ENCODE measurements around the gene PSMD9. TPM values are rescaled to one million over a fixed set of nuclear protein-coding genes. Genes with fewer than 3 reads are reported as not detected.

PSMD9 gene
- total RNA-seq, 2 donors from 2014 or later: 41.4 to 50.9 TPM

- Histone ChIP-seq H3K4me1 (ENCODE audit: control insufficient read depth, insufficient read depth, low read length) (no peaks in the 10 kb centered on the region), H3K27ac (ENCODE audit: low read depth, low read length) (no peak overlapping the region), H3K9ac (ENCODE audit: extremely low read depth, low read length, poor library complexity, severe bottlenecking) (peak overlapping the region; percentile 78), H3K4me3 (ENCODE audit: low read length) (peak overlapping the region; percentile 77), H3K36me3 (ENCODE audit: control insufficient read depth, insufficient read depth, low read length) (peaks cover 35% of the 10 kb centered on the region), H3K9me3 (ENCODE audit: control insufficient read depth, low read length) (no peaks in the 10 kb centered on the region), H3K27me3 (ENCODE audit: control insufficient read depth, insufficient read depth, low read length, poor library complexity, severe bottlenecking) (no peaks in the 10 kb centered on the region)
- Mint-ChIP-seq H3K4me1 (peaks cover 2% of the 10 kb centered on the region), H3K4me3 (peak overlapping the region; percentile 55), H3K27me3 (ENCODE audit: insufficient read depth) (no peaks in the 10 kb centered on the region), H3K36me3 (ENCODE audit: low read depth) (peaks cover 18% of the 10 kb centered on the region), H3K27ac (no peak overlapping the region), H3K9me3 (no peaks in the 10 kb centered on the region)
- no peak for DNase-seq
- TF ChIP-seq CTCF (conservative IDR thresholded peaks at IDR 0.05): no peak
- 24 to 43% methylated on average over 11 to 22 of the region's 22 CpGs for WGBS, 2 experiments (ENCODE audit: insufficient coverage in 1 of 2, insufficient read length in 1 of 2)
These were observed 30.1 kb downstream of the PSMD9 start for GRCh38 chr12:121918679-121919038.

- 77 to 95% methylated on average over 2 of the region's 2 CpGs for WGBS, 2 experiments (ENCODE audit: insufficient coverage in 1 of 2, insufficient read length in 1 of 2)
- Mint-ChIP-seq H3K9me3 (no peaks in the 10 kb centered on the region), H3K4me1 (peaks cover 11% of the 10 kb centered on the region), H3K36me3 (ENCODE audit: low read depth) (peaks cover 12% of the 10 kb centered on the region), H3K27me3 (ENCODE audit: insufficient read depth) (no peaks in the 10 kb centered on the region), H3K4me3 (no peak overlapping the region), H3K27ac (no peak overlapping the region)
- peaks cover 20% of the 10 kb centered on the region for H3K36me3 ChIP-seq (ENCODE audit: control insufficient read depth, insufficient read depth, low read length)
- H3K27ac ChIP-seq (ENCODE audit: low read depth, low read length): no peak overlapping the region
- no peaks in the 10 kb centered on the region for H3K4me1 ChIP-seq (ENCODE audit: control insufficient read depth, insufficient read depth, low read length)
- no peak for TF ChIP-seq CTCF (conservative IDR thresholded peaks at IDR 0.05)
- DNase-seq: no peak
- H3K9me3 ChIP-seq (ENCODE audit: control insufficient read depth, low read length): no peaks in the 10 kb centered on the region
- H3K27me3 ChIP-seq (ENCODE audit: control insufficient read depth, insufficient read depth, low read length, poor library complexity, severe bottlenecking): no peaks in the 10 kb centered on the region
- H3K4me3 ChIP-seq (ENCODE audit: low read length): no peak overlapping the region
- no peak overlapping the region for H3K9ac ChIP-seq (ENCODE audit: extremely low read depth, low read length, poor library complexity, severe bottlenecking)
These were observed 32.5 kb downstream of the PSMD9 start for GRCh38 chr12:121921066-121921465.

- no peaks in the 10 kb centered on the region for H3K9me3 Mint-ChIP-seq
- peak; percentile 60 for DNase-seq
- Histone ChIP-seq H3K4me1 (ENCODE audit: control insufficient read depth, insufficient read depth, low read length) (no peaks in the 10 kb centered on the region), H3K36me3 (ENCODE audit: control insufficient read depth, insufficient read depth, low read length) (no peaks in the 10 kb centered on the region), H3K9me3 (ENCODE audit: control insufficient read depth, low read length) (no peaks in the 10 kb centered on the region), H3K9ac (ENCODE audit: extremely low read depth, low read length, poor library complexity, severe bottlenecking) (no peak overlapping the region), H3K27me3 (ENCODE audit: control insufficient read depth, insufficient read depth, low read length, poor library complexity, severe bottlenecking) (no peaks in the 10 kb centered on the region), H3K4me3 (ENCODE audit: low read length) (no peak overlapping the region), H3K27ac (ENCODE audit: low read depth, low read length) (peak overlapping the region; percentile 65)
- 69 to 87% methylated on average over 6 to 7 of the region's 7 CpGs for WGBS, 2 experiments (ENCODE audit: insufficient coverage in 1 of 2, insufficient read length in 1 of 2)
- H3K27ac Mint-ChIP-seq: no peak overlapping the region
- H3K36me3 Mint-ChIP-seq (ENCODE audit: low read depth): no peaks in the 10 kb centered on the region
- H3K4me1 Mint-ChIP-seq: peaks cover 18% of the 10 kb centered on the region
- H3K27me3 Mint-ChIP-seq (ENCODE audit: insufficient read depth): no peaks in the 10 kb centered on the region
- no peak for TF ChIP-seq CTCF (conservative IDR thresholded peaks at IDR 0.05)
- no peak overlapping the region for H3K4me3 Mint-ChIP-seq
These were observed 36.7 kb downstream of the PSMD9 start for GRCh38 chr12:121925358-121925695.

Data from endodermal cell (in vitro differentiated cells).